Muscle layer of colon (tissue), 2 donors: ENCODE measurements around the gene XYLT1.

Experiments
- H3K27ac ChIP-seq: one replicate; pipeline ENCODE4 v1.7.0; 2013; ENCODE audit warnings: low read depth, mild to moderate bottlenecking, low read length, moderate library complexity
- H3K27me3 ChIP-seq, 2 donors: one replicate each; pipeline ENCODE4 v1.7.0; 2013; ENCODE audit warnings: low read length in 2 of 2, mild to moderate bottlenecking in 2 of 2; ENCODE audit not compliant: insufficient read depth in 2 of 2, control insufficient read depth in 1 of 2
- H3K36me3 ChIP-seq: one replicate; pipeline ENCODE4 v1.7.0; 2013; ENCODE audit warnings: mild to moderate bottlenecking, low read length; ENCODE audit not compliant: insufficient read depth
- H3K4me1 ChIP-seq: one replicate; pipeline ENCODE4 v1.7.0; 2013; ENCODE audit warnings: mild to moderate bottlenecking, low read length; ENCODE audit not compliant: insufficient read depth
- H3K4me3 ChIP-seq, 2 donors: one replicate each; pipeline ENCODE4 v1.7.0; 2013; ENCODE audit warnings: low read length in 2 of 2, low read depth in 1 of 2, mild to moderate bottlenecking in 1 of 2, moderate library complexity in 1 of 2
- H3K9ac ChIP-seq: one replicate; pipeline ENCODE4 v1.7.0; 2013; ENCODE audit warnings: low read length
- H3K9me3 ChIP-seq: one replicate; pipeline ENCODE4 v1.7.0; 2013; ENCODE audit warnings: mild to moderate bottlenecking, low read length
- donor health status: abdominal sarcoma.
- donor health status: Adenocarcinoma of cecum.

The XYLT1 gene

DNA sequence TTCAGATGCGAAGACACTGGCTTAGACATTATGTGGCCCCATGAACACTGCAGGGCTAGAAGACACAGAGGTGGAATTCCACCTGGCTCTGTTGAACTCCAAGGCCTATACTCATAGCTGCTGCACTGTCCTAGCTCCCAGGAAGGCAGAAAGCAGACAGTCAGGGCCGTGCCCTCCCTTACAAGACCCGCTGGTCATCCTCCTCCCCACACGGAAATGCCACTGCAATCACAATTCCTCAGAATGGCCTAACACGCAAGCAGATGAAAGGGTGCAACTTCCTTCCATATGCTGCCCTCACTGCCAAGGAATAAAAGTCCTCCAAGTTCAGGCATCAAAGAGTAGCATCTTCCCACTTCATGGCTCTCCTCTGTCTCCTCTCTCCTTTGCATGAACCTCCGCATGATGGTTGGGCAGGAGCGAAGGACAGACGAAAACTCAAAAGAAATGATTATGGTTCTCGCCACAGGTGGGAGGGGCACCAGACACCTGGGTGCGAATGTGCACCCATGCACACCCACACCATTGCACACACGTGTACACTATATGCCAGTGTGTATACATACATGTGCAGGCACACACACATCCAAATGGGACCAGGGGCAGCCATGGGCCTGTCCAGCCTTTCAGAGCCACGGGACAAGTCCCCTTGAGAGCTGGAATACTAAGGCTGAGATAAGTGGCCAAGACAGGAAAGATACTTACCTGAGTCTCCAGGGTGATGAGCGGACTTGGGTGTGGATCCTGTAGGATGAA lies 113.3 kb downstream of the XYLT1 start:
- H3K9me3 ChIP-seq = no peaks in the 10 kb centered on the region
- H3K9ac ChIP-seq = no peak overlapping the region
- H3K36me3 ChIP-seq = no peaks in the 10 kb centered on the region
- H3K4me3 ChIP-seq = no peak overlapping the region
- no peak overlapping the region for H3K27ac ChIP-seq
- no peaks in the 10 kb centered on the region for H3K27me3 ChIP-seq
- H3K4me1 ChIP-seq = peaks cover 33% of the 10 kb centered on the region

DNA sequence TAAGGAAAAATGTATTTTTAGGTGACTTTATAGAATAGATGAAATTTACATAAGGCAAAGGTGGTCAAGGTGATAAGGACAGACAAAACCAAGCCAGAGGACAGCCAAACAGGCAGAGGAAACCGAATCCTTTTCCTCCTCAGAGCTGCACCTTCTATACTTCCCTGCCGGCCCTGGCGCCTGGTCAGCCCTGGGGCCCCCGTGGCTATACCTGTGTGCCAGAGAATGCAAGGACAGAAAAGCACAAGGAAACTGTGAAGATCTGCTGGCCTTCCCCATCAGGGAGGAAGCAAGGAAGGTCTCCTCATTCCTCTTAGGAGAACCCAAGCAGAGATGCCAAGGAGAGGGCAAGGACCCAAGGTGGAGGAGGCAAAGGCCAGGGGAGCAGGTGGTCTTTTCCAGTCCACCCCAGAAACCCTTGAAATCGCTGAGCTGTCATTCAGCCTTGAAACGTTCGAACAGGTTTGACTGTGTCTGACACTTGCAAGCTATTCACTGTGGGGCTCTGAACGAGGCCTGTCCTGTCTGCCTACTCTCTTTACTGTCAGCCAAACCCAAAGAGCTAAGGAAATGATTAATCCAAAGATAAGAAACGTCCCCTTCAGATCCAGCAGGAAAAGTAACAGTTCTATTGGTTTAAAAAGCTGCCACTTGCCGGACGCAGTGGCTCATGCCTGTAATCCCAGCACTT lies 114.4 kb downstream of the XYLT1 start:
- H3K4me3 ChIP-seq = no peak overlapping the region
- no peaks in the 10 kb centered on the region for H3K36me3 ChIP-seq
- no peak overlapping the region for H3K9ac ChIP-seq
- no peak overlapping the region for H3K27ac ChIP-seq
- H3K9me3 ChIP-seq = no peaks in the 10 kb centered on the region
- no peaks in the 10 kb centered on the region for H3K27me3 ChIP-seq
- peaks cover 33% of the 10 kb centered on the region for H3K4me1 ChIP-seq

- H3K9me3 ChIP-seq = no peaks in the 10 kb centered on the region
- H3K27me3 ChIP-seq = no peaks in the 10 kb centered on the region
- H3K36me3 ChIP-seq = no peaks in the 10 kb centered on the region
- no peak overlapping the region for H3K4me3 ChIP-seq
- no peak overlapping the region for H3K27ac ChIP-seq
- H3K9ac ChIP-seq = no peak overlapping the region
- peaks cover 33% of the 10 kb centered on the region for H3K4me1 ChIP-seq
These were observed 116.1 kb downstream of the XYLT1 start for GRCh38 chr16:17354685-17355084.

GRCh38 chr16:17354141-17354601 lies 116.6 kb downstream of the XYLT1 start:
- Histone ChIP-seq H3K36me3 (no peaks in the 10 kb centered on the region), H3K4me3 (no peak overlapping the region), H3K4me1 (peaks cover 28% of the 10 kb centered on the region), H3K9me3 (no peaks in the 10 kb centered on the region), H3K27me3 (no peaks in the 10 kb centered on the region), H3K9ac (no peak overlapping the region), H3K27ac (no peak overlapping the region)

DNA sequence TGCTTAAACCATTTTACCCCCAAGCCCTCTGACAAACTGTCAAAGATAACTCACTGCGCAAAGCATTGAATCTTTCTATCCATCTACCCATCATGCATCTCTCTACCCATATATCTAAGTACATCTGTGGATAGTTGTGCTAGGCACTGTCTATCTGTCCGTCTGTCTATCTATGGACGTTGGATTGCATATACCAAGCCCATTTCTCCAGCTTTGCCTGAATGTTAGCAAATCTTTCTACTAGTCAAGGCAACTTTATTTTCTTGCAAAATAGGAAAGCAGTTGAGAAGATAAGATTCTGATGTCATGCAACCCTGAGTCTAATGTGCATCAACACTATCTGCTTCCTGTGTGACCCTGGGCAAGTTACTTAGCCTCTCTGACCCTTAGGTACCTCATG lies 117.2 kb downstream of the XYLT1 start:
- no peaks in the 10 kb centered on the region for H3K27me3 ChIP-seq
- no peaks in the 10 kb centered on the region for H3K9me3 ChIP-seq
- no peak overlapping the region for H3K27ac ChIP-seq
- no peaks in the 10 kb centered on the region for H3K36me3 ChIP-seq
- H3K4me1 ChIP-seq = peaks cover 23% of the 10 kb centered on the region
- no peak overlapping the region for H3K9ac ChIP-seq
- H3K4me3 ChIP-seq = no peak overlapping the region

DNA sequence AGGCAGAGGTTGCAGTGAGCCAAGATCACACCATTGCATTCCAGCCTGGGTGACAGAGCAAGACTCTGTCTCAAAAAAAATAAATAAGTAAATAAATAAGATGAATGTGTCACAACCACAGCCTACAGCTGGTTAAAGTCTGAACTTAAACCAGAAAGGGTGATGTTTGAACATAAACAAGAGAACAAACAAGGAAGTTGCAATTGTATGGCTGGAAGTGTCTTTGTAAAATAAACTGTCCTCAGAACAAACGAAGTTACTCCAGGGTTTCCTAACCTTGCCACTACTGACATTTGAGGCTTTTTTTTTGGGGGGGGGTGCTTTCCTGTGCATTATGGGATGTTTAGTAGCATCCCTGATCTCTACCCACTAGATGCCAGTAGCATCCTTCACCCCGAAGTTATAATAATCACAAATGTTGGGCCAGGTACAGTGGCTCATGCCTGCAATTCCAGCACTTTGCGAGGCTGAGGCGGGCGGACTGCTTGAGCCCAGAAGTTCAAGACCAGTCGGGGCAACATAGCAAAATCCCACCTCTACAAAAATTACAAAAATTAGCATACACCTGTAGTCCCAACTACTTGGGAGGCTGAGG lies 119.2 kb downstream of the XYLT1 start:
- Histone ChIP-seq H3K27ac (no peak overlapping the region), H3K9me3 (no peaks in the 10 kb centered on the region), H3K4me3 (no peak overlapping the region), H3K36me3 (no peaks in the 10 kb centered on the region), H3K27me3 (no peaks in the 10 kb centered on the region), H3K9ac (no peak overlapping the region), H3K4me1 (peaks cover 40% of the 10 kb centered on the region)

- peaks cover 53% of the 10 kb centered on the region for H3K4me1 ChIP-seq
- no peaks in the 10 kb centered on the region for H3K36me3 ChIP-seq
- H3K9me3 ChIP-seq = no peaks in the 10 kb centered on the region
- H3K27me3 ChIP-seq = no peaks in the 10 kb centered on the region
- no peak overlapping the region for H3K4me3 ChIP-seq
- H3K27ac ChIP-seq = peak overlapping the region; percentile 34
- no peak overlapping the region for H3K9ac ChIP-seq
These were observed 120.6 kb downstream of the XYLT1 start for GRCh38 chr16:17350207-17350606.

DNA sequence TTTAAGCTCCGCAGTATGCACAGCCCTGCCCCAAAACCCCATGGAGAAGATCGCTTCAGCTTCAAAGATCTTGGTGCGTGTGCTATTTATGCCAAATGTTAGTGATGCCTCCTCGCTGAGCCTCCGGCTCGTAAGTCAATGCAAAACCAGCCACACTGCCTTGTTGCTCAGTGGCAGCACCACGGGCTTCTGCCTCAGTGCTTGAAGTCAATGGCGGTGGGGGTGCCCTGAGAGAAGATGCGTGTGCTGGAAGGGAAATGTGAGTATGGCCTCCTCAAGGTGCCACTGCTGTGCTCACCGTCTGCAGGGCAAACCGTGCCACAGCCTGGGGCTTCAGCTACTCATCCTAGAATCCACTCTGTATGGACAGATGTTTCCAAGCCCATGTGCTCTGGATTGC lies 121.9 kb downstream of the XYLT1 start:
- Histone ChIP-seq H3K27me3 (no peaks in the 10 kb centered on the region), H3K9ac (no peak overlapping the region), H3K9me3 (no peaks in the 10 kb centered on the region), H3K4me3 (no peak overlapping the region), H3K4me1 (peaks cover 51% of the 10 kb centered on the region), H3K36me3 (no peaks in the 10 kb centered on the region), H3K27ac (no peak overlapping the region)

GRCh38 chr16:17348042-17348783 lies 122.5 kb downstream of the XYLT1 start:
- Histone ChIP-seq H3K9ac (no peak overlapping the region), H3K36me3 (no peaks in the 10 kb centered on the region), H3K27me3 (no peaks in the 10 kb centered on the region), H3K9me3 (no peaks in the 10 kb centered on the region), H3K4me1 (peaks cover 57% of the 10 kb centered on the region), H3K27ac (no peak overlapping the region), H3K4me3 (no peak overlapping the region)

GRCh38 chr16:17347624-17348023 lies 123.1 kb downstream of the XYLT1 start:
- Histone ChIP-seq H3K27ac (peak overlapping the region; percentile 82), H3K4me1 (peaks cover 61% of the 10 kb centered on the region), H3K9ac (no peak overlapping the region)

More at GRCh38 chr16:17347624-17348023, 123.1 kb downstream of the XYLT1 start:
- Histone ChIP-seq H3K9me3 (no peaks in the 10 kb centered on the region), H3K27me3 (no peaks in the 10 kb centered on the region), H3K36me3 (no peaks in the 10 kb centered on the region), H3K4me3 (no peak overlapping the region)
